ENCODE results near the gene EIF3I. TPM values are rescaled to one million over a fixed set of nuclear protein-coding genes. Genes with fewer than 3 reads are reported as not detected.

Gene EIF3I
- total and polyA plus RNA-seq, 10 of the 15 experiments (the other 5 are each of a cell fraction or from before 2014, with no cell fraction given), result 208 to 606 (median 352) TPM

DNA sequence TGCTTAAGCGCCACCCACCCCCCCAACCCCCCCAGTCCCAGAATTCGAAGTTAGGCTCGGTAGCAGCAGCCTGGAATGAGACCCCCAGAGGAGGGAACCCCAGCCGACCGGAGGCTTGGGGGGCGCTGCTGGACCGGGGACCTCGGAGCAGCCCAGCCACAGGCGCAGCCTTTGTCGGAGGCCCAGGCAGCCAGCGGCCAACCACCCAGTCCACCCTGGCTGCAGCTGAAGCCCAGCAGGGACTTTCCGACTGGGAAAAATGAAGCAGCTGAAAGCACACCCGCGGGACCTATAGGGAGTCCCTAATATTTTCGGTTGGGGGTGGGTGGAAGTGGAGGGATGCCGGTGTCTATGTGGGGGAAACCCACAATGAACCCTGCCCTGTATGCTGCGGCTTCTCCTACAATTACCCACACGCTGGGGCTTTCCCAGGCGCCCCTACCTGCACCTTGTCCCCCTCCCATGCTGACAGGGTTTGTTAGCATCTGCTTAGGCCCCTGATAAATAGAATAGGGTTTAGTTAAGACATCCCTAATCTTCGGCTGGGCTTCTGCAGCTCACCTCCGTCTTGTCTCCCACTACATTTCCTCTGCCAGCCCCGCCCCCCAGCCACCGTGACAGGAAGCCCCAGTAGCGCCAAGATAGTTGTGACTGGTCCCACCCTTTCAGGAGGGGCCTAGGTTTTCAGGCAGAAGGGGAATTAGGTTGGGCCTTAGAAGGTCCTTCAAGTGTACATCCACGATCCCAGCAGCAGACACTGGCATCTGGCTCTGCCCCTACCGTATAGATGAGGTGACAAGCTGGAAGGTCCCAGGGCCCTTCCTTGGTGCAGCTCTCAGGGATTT lies 21.0 kb upstream of the EIF3I start (continued):
- TF ChIP-seq TCF3 (IDR thresholded peaks at IDR 0.05; ENCODE audit: borderline replicate concordance, insufficient read depth, low read depth, low read length), result no peak
- no peak for TF ChIP-seq SRF (IDR thresholded peaks at IDR 0.05; ENCODE audit: low read depth in 2 of 2, low read length in 2 of 2)
- TF ChIP-seq EZH2 (IDR thresholded peaks at IDR 0.05; ENCODE audit: borderline replicate concordance, control insufficient read depth, low read depth, low read length), result no peak
- TF ChIP-seq GATAD2B (conservative IDR thresholded peaks at IDR 0.05; ENCODE audit: low read depth), result no peak; the same call in none of the 2 replicates
- no peak for TF ChIP-seq CHD4 (IDR thresholded peaks at IDR 0.05)
- no peak for TF ChIP-seq NRF1 (conservative IDR thresholded peaks at IDR 0.05; ENCODE audit: low read depth, low read length)
- TF ChIP-seq SMC3 (IDR thresholded peaks at IDR 0.05; ENCODE audit: borderline replicate concordance, low read length), result no peak
- no peak for TF ChIP-seq KAT2A (conservative IDR thresholded peaks at IDR 0.05; ENCODE audit: control insufficient read depth, low read depth, low read length)
- peak in 1 of 2 experiments; percentile 56; a peak in 1 of 3 replicates for TF ChIP-seq EGR1 (IDR thresholded peaks at IDR 0.05; ENCODE audit: borderline replicate concordance in 1 of 2, low read depth in 2 of 2, low read length in 2 of 2)
- no peak for TF ChIP-seq ZNF24 (IDR thresholded peaks at IDR 0.05)
- TF ChIP-seq RELA (IDR thresholded peaks at IDR 0.05; ENCODE audit: borderline replicate concordance, partially characterized antibody), result peak; percentile 94
- TF ChIP-seq YY1 (IDR thresholded peaks at IDR 0.05; ENCODE audit: low read depth, low read length), result peak; percentile 46; the same call in 1 of the 2 replicates
- no peak for TF ChIP-seq ASH2L (IDR thresholded peaks at IDR 0.05; ENCODE audit: borderline replicate concordance, low read depth)
- peak; percentile 47; the same call in 1 of the 2 replicates for TF ChIP-seq POLR2AphosphoS5 (IDR thresholded peaks at IDR 0.05; ENCODE audit: low read length)
- TF ChIP-seq POLR2AphosphoS2 (IDR thresholded peaks at IDR 0.05; ENCODE audit: low read depth, low read length), result no peak; the same call in 1 of the 2 replicates
- TF ChIP-seq BHLHE40 (IDR thresholded peaks at IDR 0.05; ENCODE audit: borderline replicate concordance in 1 of 2, low read depth in 2 of 2, low read length in 1 of 2), result no peak; a peak in 2 of 4 replicates
- TF ChIP-seq, protein P1, sequence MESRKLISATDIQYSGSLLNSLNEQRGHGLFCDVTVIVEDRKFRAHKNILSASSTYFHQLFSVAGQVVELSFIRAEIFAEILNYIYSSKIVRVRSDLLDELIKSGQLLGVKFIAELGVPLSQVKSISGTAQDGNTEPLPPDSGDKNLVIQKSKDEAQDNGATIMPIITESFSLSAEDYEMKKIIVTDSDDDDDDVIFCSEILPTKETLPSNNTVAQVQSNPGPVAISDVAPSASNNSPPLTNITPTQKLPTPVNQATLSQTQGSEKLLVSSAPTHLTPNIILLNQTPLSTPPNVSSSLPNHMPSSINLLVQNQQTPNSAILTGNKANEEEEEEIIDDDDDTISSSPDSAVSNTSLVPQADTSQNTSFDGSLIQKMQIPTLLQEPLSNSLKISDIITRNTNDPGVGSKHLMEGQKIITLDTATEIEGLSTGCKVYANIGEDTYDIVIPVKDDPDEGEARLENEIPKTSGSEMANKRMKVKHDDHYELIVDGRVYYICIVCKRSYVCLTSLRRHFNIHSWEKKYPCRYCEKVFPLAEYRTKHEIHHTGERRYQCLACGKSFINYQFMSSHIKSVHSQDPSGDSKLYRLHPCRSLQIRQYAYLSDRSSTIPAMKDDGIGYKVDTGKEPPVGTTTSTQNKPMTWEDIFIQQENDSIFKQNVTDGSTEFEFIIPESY (IDR thresholded peaks at IDR 0.05), result no peak
- TF ChIP-seq, protein P2, sequence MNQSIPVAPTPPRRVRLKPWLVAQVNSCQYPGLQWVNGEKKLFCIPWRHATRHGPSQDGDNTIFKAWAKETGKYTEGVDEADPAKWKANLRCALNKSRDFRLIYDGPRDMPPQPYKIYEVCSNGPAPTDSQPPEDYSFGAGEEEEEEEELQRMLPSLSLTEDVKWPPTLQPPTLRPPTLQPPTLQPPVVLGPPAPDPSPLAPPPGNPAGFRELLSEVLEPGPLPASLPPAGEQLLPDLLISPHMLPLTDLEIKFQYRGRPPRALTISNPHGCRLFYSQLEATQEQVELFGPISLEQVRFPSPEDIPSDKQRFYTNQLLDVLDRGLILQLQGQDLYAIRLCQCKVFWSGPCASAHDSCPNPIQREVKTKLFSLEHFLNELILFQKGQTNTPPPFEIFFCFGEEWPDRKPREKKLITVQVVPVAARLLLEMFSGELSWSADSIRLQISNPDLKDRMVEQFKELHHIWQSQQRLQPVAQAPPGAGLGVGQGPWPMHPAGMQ (IDR thresholded peaks at IDR 0.05; ENCODE audit: borderline replicate concordance), result no peak
- 0 out of 2 replicates have a peak, but pooled peaks have one; percentile 18 for TF ChIP-seq RAD51 (IDR thresholded peaks at IDR 0.05)
- TF ChIP-seq, protein P3, sequence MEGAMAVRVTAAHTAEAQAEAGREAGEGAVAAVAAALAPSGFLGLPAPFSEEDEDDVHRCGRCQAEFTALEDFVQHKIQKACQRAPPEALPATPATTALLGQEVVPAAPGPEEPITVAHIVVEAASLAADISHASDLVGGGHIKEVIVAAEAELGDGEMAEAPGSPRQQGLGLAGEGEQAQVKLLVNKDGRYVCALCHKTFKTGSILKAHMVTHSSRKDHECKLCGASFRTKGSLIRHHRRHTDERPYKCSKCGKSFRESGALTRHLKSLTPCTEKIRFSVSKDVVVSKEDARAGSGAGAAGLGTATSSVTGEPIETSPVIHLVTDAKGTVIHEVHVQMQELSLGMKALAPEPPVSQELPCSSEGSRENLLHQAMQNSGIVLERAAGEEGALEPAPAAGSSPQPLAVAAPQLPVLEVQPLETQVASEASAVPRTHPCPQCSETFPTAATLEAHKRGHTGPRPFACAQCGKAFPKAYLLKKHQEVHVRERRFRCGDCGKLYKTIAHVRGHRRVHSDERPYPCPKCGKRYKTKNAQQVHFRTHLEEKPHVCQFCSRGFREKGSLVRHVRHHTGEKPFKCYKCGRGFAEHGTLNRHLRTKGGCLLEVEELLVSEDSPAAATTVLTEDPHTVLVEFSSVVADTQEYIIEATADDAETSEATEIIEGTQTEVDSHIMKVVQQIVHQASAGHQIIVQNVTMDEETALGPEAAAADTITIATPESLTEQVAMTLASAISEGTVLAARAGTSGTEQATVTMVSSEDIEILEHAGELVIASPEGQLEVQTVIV (IDR thresholded peaks at IDR 0.05; ENCODE audit: borderline replicate concordance, partially characterized antibody), result no peak
- peak; percentile 38; the same call in 1 of the 2 replicates for TF ChIP-seq PML (IDR thresholded peaks at IDR 0.05; ENCODE audit: low read length)
- no peak for TF ChIP-seq JUNB (IDR thresholded peaks at IDR 0.05)
- no peak for TF ChIP-seq MYC (IDR thresholded peaks at IDR 0.05; ENCODE audit: insufficient read depth, insufficient read length, insufficient replicate concordance, low read length, severe bottlenecking)
- TF ChIP-seq TCF7 (IDR thresholded peaks at IDR 0.05; ENCODE audit: borderline replicate concordance), result no peak
- TF ChIP-seq FOXK2 (IDR thresholded peaks at IDR 0.05), result no peak

All from GM12878 (cell line).